HT1080 (cell line): ENCODE results near the gene C22orf39. TPM values are rescaled to one million over a fixed set of nuclear protein-coding genes. Genes with fewer than 3 reads are reported as not detected.

ENCODE experiments used
- DNase-seq: peaks from one replicate; pipeline ENCODE4 v3.0.0-alpha.2; 2015; ENCODE audit warnings: low read depth
- total RNA-seq: library from RNA; depleted of rRNA; stranded (reverse); fragments of >200 nt; shearing (Covaris generic); gene quantifications from 2 replicates; pipeline ENCODE4 v1.2.3, GENCODE V29; 2014; rRNA removed

C22orf39 gene
- total RNA-seq, 1 experiment from 2014 or later, result 35.9 TPM

DNA sequence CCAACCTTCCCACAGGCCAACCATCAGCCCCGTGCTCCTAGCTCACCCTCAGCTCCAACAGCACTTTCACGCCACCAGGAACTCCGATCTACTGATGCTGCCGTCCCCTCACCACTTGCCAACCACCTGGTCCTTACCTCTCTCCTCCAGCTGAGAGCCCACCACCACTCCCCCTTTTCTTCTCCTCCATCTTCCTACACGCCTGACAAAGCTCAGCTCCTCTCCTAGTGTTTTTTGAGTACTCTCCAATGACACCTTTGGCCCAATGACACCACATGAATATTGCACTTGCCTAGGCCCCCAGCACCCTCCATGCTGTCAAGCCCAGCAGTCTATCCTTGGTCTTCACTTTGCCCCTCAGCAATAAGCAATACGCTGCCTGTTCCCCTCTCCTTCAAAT, 46.6 kb downstream of the C22orf39 start:
- no peak for DNase-seq

DNA sequence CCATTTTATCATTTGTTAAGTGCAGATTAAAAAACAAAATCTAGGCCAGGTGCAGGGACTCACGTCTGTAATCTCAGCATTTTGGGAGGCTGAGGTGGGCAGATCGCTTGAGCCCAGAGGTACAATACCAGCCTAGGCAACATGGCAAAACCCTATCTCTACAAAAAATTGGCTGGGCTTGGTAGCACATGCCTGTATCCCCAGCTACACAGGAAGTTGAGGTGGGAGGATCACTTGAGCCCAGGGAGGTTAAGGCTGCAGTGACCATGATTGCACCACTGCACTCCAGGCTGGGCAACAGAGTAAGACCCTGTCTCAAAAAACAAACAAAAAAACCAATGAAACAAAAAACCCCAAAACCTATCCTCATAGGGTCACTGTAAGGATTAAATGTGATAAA, 48.9 kb downstream of the C22orf39 start:
- no peak for DNase-seq

DNA sequence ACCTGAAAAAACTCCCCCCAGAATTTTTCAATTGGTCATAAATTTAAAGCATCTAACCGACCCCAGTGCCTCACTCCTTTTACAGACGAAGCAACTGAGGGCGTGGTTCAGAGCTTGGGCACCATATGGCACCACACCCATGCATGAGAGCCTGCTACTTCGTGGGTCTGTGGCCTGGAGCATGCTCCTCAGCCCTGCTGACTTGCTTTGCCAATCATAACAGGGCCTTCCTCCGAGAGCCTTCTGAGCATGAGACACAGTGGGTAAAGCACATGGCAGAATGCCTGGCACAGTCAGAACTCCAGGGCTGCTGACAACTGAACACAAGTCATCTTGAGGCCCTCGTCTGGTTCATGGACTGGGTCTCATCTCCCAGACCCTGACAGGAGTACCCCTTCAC, 49.3 kb downstream of the C22orf39 start:
- DNase-seq, result no peak

DNA sequence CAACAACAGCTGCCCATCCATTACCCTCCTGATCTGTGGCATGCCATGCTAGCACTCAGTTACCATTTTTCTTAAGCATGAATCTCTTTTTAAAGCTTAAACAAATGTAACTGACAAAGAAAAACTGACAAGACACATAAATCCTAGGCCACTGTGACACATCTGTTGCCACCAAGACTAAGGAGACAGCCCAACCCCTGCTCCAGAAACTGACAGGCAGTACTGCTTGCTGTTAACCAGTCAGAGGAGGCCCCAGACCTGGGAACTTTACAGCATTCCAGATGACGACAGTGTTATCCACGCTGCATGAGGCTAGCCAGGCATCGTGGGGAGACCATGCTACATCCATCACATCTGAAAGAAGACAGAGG, 49.8 kb downstream of the C22orf39 start:
- no peak for DNase-seq

DNA sequence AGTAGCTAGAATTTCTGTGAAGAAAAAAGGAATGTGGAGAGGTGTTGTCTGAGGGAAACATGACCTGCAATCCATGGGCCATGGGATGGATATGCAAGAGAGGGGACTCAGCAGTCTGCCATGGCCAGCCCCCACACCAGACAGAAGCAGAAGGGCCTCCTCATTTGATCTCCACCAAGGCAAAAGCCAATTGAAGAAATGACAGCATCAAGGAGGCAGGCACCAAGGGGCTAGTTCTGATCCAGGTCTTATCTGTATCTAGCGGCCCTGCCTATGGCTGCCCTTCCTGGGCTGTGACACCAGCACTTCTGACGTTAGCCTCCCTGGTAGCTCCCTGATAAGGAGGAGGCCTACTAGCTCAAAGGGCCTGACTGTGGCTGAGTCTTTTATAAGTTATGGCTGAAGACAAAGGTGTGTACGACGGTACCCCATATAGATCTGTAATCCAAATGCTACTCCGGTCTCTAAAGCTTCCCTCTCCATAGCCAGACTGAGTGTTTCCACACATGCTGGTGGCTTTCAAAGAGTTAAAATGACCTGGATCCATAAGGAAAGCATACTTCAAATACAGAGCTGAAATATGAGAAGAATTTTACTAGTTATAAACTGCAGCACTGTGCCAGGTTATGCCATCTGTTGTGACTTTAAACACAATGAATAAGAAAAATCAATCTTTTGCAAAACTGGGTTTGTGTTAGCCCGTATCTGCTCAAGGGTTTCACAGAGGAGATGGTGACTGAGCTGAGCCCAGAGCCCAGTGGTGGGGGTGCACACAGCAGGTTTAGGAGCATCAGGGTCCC, 50.4 kb downstream of the C22orf39 start:
- no peak for DNase-seq

DNA sequence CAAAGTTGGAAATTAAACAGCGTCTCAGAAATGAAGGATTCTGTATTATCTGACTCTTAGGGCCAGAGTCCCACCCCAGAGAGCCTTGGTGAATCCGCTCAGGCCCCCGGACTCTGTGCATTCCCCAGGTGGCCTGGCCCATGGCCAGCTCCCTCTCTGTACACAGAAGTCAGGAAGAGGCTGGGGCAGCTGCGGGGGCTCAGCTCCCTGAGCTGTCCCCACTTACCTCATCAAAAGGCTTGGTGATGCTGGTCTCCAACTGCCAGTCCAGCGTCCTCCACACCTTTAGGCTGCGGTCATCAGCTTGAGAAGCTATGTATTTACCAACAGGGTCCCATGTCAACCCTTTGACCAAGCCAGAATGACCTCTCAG, 51.0 kb downstream of the C22orf39 start:
- no peak for DNase-seq

DNA sequence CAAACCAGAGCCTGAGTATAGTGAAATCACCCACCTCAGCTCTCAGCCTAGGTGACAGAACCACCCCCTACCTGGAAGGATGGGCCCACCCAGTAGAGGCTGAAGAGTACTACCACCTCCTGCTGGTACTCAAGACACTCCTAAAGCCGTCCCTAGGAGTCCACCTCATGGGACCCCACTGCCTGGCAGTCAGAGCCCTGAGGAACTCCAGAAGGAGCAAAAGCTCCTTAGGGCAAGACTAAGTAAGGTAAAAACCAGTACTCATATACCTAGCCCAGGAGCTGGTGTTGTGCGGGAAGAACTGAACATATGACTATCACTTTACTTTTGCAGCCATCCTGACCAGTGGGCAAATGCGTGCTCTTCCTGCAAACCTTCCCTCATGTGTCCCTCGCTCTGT, 52.2 kb downstream of the C22orf39 start:
- no peak for DNase-seq

DNA sequence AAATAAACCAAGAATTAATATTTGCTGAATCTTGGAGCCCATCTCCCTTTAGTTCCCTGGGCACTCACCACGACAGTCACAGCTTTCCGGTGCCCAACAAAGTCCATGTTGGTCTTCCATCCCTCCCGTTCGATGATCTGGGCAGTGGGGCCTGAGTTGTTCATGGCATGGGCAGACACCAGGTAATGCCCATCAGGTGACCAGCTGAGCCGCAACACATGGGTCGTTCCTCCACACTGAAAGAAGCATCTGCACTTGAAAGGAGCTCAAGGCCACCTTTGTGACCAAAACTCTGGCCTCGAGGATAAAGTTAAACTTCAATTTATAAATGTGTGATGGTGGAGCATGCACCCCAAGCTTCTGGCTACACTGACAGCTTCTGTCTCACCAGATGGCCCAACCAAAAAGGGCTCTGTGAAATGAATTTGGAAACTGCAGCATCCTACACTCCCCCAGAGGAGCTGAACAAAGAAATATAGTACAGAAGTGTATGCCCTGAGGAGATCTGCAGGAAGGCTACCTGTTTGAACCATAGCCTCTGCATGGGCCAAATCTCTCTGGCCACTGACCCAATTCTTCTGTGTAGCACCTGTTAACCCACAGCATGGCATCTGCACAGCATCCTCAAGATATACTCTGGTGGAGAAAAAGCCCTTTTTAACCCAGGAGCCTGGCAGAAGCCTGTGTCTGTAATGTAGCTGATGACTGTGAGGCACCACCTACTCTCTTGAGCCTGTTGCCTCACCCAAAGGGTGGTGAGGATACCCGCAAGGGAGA, 53.0 kb downstream of the C22orf39 start:
- no peak for DNase-seq

DNA sequence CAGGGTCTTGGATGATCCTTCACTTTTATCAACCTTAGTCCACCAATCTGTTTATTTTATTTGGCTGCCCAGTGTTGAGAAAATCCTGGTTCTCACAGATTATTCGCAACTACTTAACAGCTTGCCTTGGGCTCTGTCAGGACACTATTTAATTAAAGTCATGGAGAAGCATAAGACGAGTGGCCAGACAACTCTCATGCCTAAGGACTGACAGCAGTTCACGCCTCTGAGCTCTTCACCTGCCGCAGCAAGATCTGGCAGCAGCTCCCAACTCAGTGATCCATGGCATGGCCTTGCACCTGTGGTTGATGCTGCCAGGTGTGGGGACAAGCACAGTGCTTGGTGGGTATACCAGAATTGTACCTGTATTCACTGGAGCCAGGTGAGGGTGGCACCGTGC, 53.8 kb downstream of the C22orf39 start:
- no peak for DNase-seq

Other genes with a start within 250 kb of the C22orf39 start
- 8.9 and 9.6 TPM in 2 replicates for gene CLTCL1, start 156.0 kb downstream of the C22orf39 start, total RNA-seq
- 26.6 and 28.6 TPM in 2 replicates for gene HIRA, start 16.0 kb downstream of the C22orf39 start, total RNA-seq
- gene MRPL40, start 15.2 kb downstream of the C22orf39 start, total RNA-seq, result 47.3 and 63.5 TPM in 2 replicates
- 94.0 and 115 TPM in 2 replicates for gene UFD1, start 31.5 kb upstream of the C22orf39 start, total RNA-seq
- 56.6 and 59.7 TPM in 2 replicates for gene CDC45, start 32.2 kb upstream of the C22orf39 start, total RNA-seq
- not detected in 2 replicates for gene CLDN5, start 76.7 kb upstream of the C22orf39 start, total RNA-seq